Measurements from ENCODE around the gene PPM1A.
"Not testable (repeated sequence)": the region's sequence is repeated elsewhere in the genome, so short reads cannot be mapped to it uniquely, and the experiment has no call there.

PPM1A gene

DNA sequence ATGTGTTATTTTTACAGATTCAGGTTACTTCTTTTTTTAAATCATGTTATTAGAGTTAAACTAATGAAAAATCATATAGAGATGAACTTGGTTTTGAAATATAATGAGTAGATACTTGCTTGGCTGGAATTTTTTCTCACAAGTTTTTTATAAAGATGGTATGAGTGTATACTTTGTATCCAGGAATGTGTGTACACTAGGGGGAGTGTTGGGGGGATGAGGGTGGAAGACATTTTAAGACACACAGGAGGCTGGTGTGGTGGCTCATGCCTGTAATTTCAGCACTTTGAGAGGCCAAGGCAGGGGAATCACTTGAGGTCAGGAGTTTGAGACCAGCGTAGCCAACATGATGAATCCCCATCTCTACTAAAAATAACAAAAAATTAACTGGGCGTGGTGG lies 23.2 kb downstream of the PPM1A start:
- no peak for DNase-seq

DNA sequence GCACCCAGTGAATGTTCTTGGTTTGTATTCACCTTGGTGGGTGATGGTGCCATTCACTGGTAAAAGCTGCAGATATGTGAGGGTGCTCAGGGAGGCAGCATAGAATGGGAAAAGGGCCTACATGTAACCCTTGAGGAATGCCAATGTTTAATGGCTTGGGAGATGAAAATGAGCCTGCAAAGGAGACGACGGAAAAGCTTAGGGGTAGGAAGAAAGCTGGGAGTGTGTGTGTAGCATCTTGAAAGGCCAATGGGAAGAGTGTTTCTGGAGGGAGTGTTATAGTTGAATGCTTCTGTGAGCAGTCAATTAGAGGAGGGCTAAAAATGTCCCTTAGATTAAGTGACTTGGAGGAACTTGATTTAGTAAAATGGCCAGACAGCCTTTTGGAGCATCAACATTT lies 24.9 kb downstream of the PPM1A start:
- no peak for DNase-seq

DNA sequence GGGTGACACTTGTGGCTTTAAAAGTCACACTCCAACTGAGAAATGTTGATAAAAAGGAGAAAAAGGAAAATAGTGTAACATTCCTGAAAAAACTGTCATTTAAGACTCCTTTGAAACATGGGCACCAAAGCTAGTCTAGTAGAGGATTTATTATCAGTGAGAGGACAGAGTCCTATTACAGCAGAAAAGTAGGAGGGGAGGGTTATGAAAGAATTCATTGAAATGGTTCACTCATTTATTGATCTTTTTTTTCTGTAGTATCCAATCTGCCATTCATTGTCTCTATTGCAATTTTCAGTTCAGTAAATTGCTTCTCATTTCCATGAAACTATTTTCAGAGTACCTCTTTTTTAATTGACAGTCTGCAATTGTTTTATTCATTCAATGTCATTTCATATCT lies 25.4 kb downstream of the PPM1A start:
- no peak for DNase-seq

DNA sequence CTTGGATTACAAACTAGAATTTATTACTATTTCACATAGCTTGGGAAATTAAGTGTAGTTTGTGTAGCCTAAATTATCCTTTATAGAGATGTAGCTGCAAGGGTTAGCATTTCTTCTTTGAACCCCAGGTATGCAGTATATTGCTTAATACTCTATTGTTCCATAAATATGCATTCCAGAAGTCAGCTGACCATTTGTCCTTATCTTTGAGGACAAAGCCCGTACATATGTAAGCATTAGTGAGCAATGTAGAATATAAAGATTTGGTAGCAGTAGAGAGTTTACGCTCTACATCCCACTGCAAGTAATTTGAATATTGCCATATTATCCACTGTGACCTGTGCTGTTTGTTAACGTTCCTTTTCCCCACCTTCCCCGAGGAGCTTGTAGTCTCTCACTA lies 26.9 kb downstream of the PPM1A start:
- no peak for DNase-seq

DNA sequence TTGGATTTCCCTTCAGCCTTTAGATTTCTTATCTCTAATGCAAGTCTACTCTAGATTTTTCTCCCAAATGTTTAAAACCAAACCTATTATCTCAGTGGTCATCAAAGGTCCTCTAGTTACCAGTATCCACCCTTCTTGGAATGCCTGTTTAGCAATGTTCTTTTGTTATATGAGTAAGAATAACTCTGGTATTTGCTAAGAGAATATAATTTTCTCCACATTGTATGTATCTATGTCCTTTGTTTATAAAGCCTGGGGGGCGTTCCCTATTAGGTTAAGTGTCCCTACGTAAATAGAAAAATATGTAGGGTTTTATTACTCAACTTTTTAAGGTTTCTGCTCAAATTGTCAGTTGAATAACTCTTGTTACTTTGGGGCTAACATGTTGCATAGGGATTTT lies 27.3 kb downstream of the PPM1A start:
- DNase-seq, result no peak

DNA sequence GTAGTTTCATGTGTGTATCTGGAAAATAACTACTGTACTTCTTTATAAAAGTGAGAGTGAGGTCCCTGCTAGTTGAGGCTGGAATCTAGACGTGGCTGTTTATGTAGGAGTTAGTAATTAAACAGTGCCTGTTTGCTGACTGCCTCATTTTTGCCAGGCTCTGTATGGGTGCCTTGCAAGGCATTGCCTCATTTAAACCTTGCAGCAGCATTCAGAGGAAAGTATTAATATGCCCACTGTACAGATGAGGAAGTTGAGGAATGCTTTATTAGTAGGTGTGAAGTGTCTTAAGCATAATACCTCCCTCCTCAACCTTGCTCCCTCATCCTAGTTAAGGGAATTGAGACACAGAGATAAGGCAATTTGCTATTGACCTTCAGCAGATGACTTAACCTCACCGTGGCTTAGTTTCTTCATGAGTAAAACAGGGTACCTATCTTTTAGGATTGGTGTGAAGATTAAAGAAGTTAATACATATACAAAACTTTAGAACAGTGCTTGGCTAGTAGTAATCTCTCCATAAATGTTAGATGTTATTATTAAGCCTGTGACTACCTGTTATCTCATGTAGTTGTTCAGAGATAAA lies 28.7 kb downstream of the PPM1A start:
- DNase-seq, result no peak

DNA sequence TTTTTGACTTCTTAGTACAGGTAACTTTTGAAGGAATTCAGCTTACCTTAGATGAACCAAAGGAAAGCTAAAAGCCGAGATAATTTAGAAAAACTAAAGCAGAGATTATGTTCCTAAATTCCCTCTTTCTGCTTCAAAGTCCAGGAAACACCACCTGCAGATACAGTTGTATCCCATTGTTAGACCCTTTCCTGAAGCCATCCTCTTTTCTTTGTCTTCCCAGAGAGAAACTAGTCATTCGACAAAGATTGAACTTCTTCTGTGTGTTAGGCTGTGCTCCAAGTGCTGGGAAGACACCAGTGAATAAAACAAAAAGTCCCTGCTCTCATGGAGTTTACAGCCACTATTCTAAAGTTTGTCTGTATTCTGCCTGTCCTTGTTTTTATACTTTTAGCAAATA lies 29.3 kb downstream of the PPM1A start:
- no peak for DNase-seq

DNA sequence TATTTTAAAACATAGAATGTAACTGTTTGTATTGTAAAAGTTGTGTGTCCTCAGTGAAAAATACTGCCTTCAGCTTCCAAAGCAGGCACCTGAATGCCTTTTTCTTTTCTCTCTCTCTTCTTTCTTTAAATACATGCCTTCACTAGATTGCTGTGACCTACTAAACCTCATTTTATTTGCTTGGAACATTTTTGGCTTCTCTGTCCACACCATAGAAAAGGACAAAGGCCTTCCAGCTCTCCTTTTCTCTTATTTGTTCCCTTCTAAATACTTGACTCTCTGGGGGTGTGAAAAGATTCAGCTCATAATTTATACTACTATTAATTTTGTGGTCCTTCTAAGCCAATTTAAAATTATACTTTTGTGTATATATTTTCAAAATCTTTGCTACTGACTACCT lies 38.4 kb downstream of the PPM1A start:
- DNase-seq, result no peak

DNA sequence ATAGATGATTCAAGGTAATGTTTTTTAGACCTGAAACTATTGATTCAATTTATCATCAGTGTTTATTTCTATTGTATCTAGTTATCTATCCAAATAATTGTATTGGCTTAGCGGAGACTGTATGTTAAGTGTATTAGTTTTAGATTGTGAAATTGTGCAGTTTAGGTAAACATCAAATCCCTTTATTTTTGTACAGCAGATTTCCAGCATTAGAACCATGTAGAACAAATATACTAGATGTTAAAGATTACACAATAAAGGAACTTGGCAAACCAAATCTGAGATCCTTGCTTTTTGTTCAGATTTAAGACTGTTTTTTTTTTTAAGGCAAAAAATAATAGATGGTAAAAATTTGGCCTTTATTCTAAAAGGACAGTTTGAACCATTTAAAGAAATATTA lies 39.3 kb downstream of the PPM1A start:
- no peak for DNase-seq

DNA sequence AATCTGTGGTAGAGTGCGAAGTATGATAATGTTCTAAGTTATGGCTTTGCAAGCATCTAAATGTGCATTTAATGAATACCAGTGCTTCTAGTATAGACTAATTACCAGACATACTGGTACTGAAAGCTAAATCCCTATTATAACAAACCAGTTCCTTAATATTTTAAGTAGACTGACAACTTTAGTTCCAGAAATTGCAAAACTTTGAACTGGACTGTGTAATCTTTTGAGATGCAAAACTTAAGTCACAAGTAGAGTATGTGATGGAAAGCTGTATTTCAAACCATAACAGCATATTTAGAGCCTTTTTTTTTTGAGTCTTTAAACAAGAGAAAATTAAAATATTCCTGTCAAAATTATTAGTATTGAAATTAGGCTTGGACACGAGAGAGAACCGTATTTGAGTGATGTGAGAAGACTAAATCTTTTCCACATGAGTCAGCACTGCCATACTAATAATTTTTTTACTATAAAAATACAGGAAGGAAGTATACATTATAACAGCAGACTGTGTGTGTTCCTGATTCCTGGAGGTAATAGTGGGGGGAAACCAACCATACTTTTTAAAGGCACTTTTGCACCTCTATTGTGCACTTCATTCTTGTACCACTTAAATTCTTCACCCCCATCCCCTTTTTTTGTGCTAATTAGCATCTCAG lies 45.5 kb downstream of the PPM1A start:
- no peak for DNase-seq

DNA sequence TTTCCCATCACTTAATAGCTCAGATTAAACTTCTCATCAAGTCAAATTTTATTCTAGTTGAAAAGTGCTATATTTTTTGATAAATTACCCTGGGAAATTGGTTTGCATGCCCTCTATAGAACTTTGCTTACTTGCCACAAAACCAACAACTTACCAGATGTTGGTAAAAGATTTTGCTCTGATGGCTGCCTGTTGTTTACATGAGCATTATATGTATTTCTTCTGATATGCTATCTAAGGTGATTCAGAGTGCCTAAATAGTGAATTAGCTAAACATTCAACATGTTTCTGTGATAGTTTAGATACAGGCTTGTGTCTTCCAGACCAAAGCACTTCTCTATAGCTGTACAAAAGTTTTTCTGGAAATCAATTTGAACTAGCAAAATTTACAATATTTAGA lies 51.0 kb downstream of the PPM1A start:
- DNase-seq, result no peak

DNA sequence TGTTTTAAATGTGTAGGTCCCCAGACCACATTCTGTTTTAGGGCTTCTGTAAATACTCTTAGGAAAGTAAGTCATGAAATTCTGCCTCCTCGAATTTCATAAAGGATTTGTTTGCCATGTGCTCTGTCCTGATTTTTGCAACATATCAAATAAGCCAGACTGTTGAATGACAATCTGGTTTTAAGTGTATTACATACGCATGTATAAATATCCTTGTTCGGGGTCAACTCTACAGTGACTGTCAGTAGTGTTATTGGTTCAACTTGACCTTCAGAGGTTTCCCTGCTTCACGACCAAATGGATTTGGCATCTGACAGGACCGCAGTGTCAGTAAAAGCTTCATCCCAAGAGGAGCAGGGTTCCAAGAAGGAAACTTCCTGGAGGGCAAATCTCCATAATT lies 52.7 kb downstream of the PPM1A start:
- DNase-seq, result no peak

DNA sequence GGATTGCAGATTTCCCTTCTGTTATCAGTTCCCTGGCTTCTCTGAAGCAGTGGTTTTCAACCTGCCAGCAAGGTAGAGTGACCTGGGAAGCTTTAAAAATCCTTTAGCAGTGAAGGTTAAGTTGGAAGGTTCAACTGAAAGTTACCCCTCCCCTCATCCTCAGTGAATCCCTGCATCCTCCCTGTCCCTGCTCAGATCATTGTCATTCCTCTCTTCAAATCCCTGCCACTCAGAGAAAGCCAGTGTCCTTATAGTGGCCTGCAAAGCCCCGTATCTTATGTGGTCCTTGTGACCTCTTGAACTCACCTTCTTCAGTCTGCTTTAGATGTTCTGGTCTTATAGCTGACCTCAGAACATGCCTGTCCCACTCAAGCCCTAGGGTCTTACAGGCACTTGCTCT lies 53.6 kb downstream of the PPM1A start:
- DNase-seq, result no peak

DNA sequence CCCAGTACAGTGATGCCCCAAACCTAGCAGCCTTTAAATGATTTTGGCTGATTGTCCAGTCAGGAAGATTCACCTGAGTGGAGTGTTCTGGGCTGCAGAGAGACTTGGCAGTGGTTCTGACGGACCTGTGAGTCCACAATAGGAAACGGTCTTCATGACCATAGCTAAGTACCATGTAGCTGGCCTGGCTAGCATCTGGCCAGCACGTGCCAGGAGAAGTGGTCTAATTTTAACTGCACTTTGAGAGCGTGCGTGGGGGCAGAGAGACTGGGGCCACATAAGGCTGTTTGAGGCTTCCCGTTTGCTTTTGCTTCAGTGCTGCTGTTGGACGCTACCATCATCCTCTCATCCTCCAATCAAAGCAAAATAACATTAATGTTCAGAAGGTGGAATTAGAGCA lies 54.7 kb downstream of the PPM1A start:
- no peak for DNase-seq

DNA sequence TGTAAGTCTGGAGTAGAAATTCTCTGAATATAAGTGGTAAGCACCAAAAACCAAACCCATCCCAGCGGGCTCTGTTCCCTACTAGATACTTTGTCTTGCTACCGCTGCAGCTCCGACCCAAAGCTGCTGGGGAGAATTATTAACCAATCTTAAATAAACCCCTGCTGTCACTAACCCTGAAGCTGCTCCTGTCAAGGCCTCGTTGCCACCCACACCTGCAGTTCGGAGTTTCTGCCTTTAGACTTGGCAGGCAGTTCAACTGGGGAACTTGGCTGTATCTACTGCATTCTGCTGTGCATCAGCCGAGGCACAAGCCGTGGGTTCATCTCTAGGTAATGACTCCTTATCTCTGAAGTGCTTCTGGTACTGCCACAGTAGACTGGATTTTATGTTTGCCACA lies 55.5 kb downstream of the PPM1A start:
- no peak for DNase-seq

DNA sequence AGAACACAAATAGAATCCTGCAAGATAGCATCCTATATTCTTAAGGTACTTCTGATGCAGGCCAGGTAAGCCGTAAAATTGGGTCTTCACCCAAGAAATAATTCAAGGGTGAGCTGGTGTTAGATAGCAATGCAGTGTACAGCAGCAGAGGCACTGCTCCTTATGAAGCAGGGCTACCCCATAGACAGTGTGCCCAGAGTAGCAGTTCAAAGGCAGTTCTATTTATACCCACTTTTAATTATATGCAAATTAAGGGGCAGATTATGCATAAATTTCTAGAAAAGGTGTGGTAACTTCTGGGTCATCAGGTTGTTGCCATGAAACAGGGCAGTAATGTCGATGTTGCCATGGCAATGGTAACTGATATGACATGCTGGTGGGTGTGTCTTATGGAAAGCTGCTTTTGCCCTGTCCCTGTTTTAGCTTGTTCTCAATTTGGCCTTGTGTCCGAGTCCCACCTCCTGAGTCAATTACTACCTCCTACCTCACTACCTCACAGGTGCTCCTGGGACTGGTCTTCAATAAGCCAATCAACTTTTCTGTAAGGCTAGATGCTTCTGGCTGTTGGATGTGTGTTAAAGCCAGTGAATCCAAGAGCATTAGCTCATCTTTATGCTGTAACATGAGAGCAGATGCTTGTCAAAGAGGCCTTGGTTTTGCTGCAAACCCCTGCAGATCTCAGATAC lies 61.0 kb downstream of the PPM1A start:
- DNase-seq, result no peak

DNA sequence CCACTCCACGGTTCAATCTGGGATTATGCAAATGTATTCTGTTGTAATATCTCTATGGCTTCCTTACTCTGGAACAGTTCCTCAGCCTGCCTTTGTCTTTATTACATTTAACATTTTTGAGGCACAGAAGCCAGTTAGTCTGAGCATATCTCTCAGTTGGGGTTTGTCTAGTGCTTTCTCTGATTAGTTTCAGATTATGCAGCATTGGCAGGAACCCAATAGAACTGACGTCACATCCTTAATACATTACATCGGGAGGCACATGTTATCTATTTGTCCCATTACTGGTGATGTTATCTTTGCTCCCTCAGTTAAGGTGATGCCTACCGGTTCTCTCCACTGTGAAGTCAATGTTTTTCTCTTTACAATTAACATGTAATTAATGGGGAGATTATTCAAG lies 62.4 kb downstream of the PPM1A start:
- DNase-seq, result no peak

DNA sequence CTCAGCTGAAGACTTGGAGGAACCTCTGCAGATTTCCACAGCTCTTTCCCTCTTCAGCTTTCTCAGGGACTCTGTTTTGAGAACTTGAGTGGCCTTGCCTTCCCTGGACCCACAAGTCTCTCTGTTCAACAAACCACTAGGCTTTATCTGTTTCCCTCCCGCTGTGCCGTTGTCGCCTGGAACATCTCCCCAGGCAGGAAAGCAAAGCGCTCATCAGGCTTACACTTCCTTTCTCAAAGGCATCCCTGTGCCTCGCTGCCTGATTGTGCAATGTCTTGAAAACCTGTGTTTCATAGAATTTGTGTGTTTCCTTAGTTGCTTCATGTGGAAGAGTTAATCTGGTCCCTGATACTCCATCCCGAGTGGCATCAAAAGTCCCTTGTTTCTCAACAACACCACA lies 64.1 kb downstream of the PPM1A start:
- DNase-seq, result no peak

DNA sequence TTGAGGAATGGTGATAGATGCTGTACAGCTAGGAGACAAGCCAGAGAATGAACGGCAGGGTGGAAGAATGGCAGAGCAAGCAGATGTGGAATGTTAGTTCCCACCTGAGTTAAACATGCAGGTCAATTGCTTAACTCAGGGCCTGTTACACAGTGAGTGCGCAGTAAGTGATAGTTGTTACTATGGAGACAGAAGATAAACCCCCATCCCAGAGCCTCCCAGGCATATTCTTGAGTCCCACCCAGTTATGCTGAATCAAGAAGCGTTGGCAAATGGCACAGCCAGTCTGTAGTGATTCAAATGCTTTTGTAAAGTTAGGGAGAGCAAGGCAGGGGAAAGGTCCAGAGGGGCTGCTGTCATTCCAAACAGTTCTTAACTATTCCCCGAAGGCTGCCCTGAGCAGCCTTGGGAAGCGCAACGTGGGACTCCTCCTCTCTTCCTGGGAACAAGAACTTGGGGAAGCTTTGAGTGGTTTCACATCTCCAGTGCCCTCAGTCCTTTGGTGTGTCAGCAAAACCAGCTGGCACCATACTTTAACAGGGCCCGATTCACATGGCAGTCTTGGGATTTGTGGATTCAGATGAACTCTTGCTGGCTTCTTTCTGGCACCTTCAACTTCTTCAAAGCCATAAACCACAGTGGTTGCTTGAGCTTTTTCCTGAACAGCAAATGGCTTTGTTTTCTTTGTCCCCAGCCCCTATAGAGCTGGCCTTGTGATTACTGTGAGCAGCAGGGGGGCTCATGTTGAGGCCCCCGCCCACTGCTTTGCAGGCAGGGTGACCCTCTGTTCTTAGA lies 66.4 kb downstream of the PPM1A start:
- no peak for DNase-seq

DNA sequence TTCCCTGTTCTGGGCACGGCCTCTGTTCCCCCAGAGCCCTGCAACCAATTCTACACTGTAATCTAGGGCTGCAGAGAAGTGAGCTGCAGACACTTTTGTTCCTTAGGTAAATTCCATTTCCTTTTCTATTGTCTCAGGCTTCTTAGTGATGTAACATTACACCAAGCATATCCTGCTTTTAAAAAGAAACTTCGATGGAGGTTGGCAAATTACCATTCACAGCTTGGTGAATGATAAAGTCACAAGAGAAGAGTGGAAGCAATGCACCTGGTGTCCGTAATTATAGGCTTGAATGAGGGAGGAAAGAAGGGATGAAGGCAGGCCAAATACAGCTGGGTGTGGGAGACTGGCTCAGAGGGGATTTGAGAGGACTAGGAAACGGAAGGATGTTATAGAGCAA lies 68.6 kb downstream of the PPM1A start:
- no peak for DNase-seq

DNA sequence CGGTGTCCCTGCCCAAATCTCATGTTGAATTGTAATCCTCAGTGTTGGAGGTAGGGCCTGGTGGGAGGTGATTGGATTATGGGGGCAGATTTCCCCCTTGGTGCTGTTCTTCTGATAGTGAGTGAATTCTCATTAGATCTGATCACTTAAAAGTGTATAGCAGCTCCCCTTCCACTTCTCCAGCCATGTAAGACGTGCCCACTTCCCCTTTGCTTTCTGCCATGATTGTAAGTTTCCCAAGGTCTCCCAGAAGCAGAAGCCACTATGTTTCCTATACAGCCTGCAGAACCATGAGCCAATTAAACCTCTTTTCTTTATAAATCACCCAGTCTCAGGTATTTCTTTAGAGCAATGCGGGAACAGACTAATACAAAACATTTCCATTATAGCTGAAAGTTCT lies 71.8 kb downstream of the PPM1A start:
- DNase-seq, result not testable (repeated sequence)

DNA sequence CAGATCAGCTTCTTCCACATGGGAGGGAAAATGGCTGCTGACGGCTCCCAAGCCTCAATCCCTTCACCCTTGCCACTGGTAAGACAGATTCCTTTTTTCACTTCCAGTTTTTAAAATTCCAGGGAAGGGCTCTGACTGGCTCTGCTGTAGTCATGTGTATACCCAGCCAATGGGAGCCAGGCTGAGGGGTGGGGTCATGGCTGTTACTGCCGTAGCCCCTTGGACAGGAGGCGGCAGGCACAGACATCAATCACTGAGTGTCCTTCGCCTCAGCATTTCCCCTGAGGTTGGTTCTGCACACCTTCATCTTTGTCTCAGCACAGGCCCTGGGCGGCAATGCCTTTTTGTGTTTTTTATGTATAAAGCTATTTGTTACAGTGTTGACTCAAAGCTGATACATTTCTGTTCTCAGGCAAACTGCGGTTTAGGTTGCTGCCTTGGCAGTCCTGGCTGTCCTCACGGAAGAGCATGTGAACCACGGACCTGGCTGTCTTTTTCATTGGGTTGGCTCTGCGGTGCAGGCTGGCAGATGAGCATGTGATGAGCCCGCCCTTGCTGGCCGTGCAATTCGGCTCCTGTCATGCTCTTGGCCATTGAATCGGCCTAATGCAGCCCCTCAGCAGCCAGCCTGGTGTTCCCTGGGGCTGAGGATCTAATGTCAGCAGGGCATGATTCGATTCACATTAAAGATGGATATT lies 74.3 kb downstream of the PPM1A start:
- DNase-seq, result no peak

DNA sequence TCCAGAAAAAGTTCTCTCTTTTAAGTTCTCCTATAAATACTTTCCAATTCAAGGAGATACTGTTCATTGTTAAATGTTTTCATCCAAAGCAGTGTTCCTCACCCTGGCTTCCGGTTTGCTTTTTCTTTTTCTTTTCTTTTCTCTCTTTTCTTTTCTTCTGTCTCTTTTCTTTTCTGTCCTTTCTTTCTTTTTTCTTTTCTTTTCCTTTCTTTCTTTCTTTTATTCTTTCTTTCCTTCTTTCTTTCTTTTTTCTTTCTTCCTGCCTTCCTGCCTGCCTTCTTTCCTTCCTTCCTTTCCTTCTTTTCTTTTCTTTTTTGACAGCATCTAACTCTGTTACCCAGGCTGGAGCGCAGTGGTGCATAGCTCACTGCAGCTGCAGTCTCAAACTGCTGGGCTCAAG lies 75.8 kb downstream of the PPM1A start:
- DNase-seq, result no peak

Measured in T1000 (cell line).